Glutamatergic neuron (in vitro differentiated cells): ENCODE results near the gene CFAP97D2. TPM values are rescaled to one million over a fixed set of nuclear protein-coding genes. Genes with fewer than 3 reads are reported as not detected.
"Not testable (repeated sequence)": the region's sequence is repeated elsewhere in the genome, so short reads cannot be mapped to it uniquely, and the experiment has no call there.

Experiments
- DNase-seq: peaks from one replicate; pipeline ENCODE4 v3.0.0; 2022
- H3K27ac Mint-ChIP-seq: one replicate; pipeline ENCODE4 v1.8.0; 2020; ENCODE audit warnings: mild to moderate bottlenecking, mixed read lengths, inconsistent platforms; ENCODE audit not compliant: unreplicated experiment
- H3K27me3 Mint-ChIP-seq: one replicate; pipeline ENCODE4 v1.8.0; 2020; ENCODE audit warnings: mild to moderate bottlenecking, moderate library complexity, mixed read lengths, inconsistent platforms; ENCODE audit not compliant: unreplicated experiment
- H3K36me3 Mint-ChIP-seq: one replicate; pipeline ENCODE4 v1.8.0; 2020; ENCODE audit warnings: mild to moderate bottlenecking, mixed read lengths, inconsistent platforms; ENCODE audit not compliant: unreplicated experiment
- H3K4me1 Mint-ChIP-seq: one replicate; pipeline ENCODE4 v1.8.0; 2020; ENCODE audit warnings: mild to moderate bottlenecking, low read depth, mixed read lengths, inconsistent platforms; ENCODE audit not compliant: unreplicated experiment
- H3K4me3 Mint-ChIP-seq: one replicate; pipeline ENCODE4 v1.8.0; 2020; ENCODE audit warnings: mild to moderate bottlenecking, mixed read lengths, inconsistent platforms; ENCODE audit not compliant: unreplicated experiment
- H3K9me3 Mint-ChIP-seq: one replicate; pipeline ENCODE4 v1.8.0; 2020; ENCODE audit warnings: mild to moderate bottlenecking, moderate library complexity, mixed read lengths, inconsistent platforms; ENCODE audit not compliant: unreplicated experiment
- CTCF ChIP-seq: fragments of 200-600 bp; sonication (generic); IDR thresholded peaks from one replicate; pipeline ENCODE4 v1.5.0; 2021; ENCODE audit not compliant: partially characterized antibody, unreplicated experiment
- total RNA-seq: library from RNA; stranded (reverse); fragmentation: NEBNext Ultra II Directional; extraction: Animal tissue kit (Norgen Biotek cat#: 25700); gene quantifications from one replicate; pipeline ENCODE4 v1.2.1, GENCODE V29; 2021; ENCODE audit not compliant: unreplicated experiment

The CFAP97D2 gene
- total RNA-seq, 1 donor from 2014 or later, result not detected

GRCh38 chr13:114155320-114155719, 23.7 kb upstream of the CFAP97D2 start:
- no peak for TF ChIP-seq CTCF
- Mint-ChIP-seq H3K4me3 (no peak overlapping the region), H3K36me3 (peaks cover 6% of the 10 kb centered on the region), H3K27me3 (peaks cover 6% of the 10 kb centered on the region), H3K4me1 (no peaks in the 10 kb centered on the region), H3K9me3 (peaks cover 5% of the 10 kb centered on the region), H3K27ac (no peak overlapping the region)
- DNase-seq, result no peak

- no peak for DNase-seq
- no peaks in the 10 kb centered on the region for H3K4me1 Mint-ChIP-seq
- no peak overlapping the region for H3K27ac Mint-ChIP-seq
- peaks cover 7% of the 10 kb centered on the region for H3K27me3 Mint-ChIP-seq
- peaks cover 6% of the 10 kb centered on the region for H3K36me3 Mint-ChIP-seq
- H3K4me3 Mint-ChIP-seq, result no peak overlapping the region
- TF ChIP-seq CTCF, result no peak
- H3K9me3 Mint-ChIP-seq, result peaks cover 2% of the 10 kb centered on the region
These were observed 22.9 kb upstream of the CFAP97D2 start for GRCh38 chr13:114155926-114156883.

GRCh38 chr13:114157869-114158495, 21.1 kb upstream of the CFAP97D2 start:
- H3K27ac Mint-ChIP-seq, result no peak overlapping the region
- H3K36me3 Mint-ChIP-seq, result peaks cover 6% of the 10 kb centered on the region
- TF ChIP-seq CTCF, result no peak
- DNase-seq, result no peak
- peaks cover 5% of the 10 kb centered on the region for H3K4me1 Mint-ChIP-seq
- H3K27me3 Mint-ChIP-seq, result peaks cover 7% of the 10 kb centered on the region
- no peak overlapping the region for H3K4me3 Mint-ChIP-seq
- H3K9me3 Mint-ChIP-seq, result peaks cover 4% of the 10 kb centered on the region

- H3K36me3 Mint-ChIP-seq, H3K9me3 Mint-ChIP-seq, H3K4me3 Mint-ChIP-seq, H3K4me1 Mint-ChIP-seq, H3K27me3 Mint-ChIP-seq, DNase-seq, H3K27ac Mint-ChIP-seq: not testable (repeated sequence)
These were observed 20.0 kb upstream of the CFAP97D2 start for GRCh38 chr13:114158869-114159666.

GRCh38 chr13:114161028-114161556, 18.0 kb upstream of the CFAP97D2 start:
- no peak for TF ChIP-seq CTCF
- H3K9me3 Mint-ChIP-seq, result peaks cover 4% of the 10 kb centered on the region
- peaks cover 8% of the 10 kb centered on the region for H3K4me1 Mint-ChIP-seq
- no peaks in the 10 kb centered on the region for H3K36me3 Mint-ChIP-seq
- no peak overlapping the region for H3K4me3 Mint-ChIP-seq
- DNase-seq, result no peak
- H3K27ac Mint-ChIP-seq, result no peak overlapping the region
- peaks cover 7% of the 10 kb centered on the region for H3K27me3 Mint-ChIP-seq
